ENCODE data around the gene SLFN5.

The SLFN5 gene

DNA sequence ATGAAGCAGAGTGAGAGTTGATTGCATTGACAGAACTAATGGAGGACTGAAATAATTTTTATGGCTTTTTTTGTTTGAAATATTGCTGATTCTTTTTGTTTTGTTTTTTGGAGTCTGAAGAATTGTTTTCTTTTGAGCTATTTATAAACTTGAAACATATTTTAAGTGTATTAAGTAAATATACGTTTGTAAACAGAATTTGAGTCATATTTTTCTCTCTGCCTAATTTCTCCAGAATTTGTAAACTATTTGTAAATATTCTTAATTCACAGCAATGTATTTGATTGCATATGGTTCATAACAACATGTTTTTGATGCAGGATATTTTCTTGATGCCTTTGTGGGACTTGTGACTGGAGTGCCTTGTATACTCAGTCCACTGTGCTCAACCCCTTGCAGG is 79.9 kb downstream of the SLFN5 start:
- Histone ChIP-seq H3K36me3 (ENCODE audit: control insufficient read depth, insufficient read depth, low read length) (no peaks in the 10 kb centered on the region), H3K4me3 (ENCODE audit: low read depth, low read length) (no peak overlapping the region), H3K9me3 (ENCODE audit: control insufficient read depth, insufficient read depth, low read length) (peaks cover 6% of the 10 kb centered on the region), H3K27me3 (ENCODE audit: control insufficient read depth, insufficient read depth, low read length) (no peaks in the 10 kb centered on the region), H3K9ac (ENCODE audit: low read depth, low read length) (no peak overlapping the region), H3K4me1 (ENCODE audit: control insufficient read depth, insufficient read depth, low read length) (no peaks in the 10 kb centered on the region)
